ENCODE measurements around the gene FHOD3. TPM values are rescaled to one million over a fixed set of nuclear protein-coding genes. Genes with fewer than 3 reads are reported as not detected.
"Not testable (repeated sequence)": the region's sequence is repeated elsewhere in the genome, so short reads cannot be mapped to it uniquely, and the experiment has no call there.

FHOD3 gene
- total RNA-seq, 1 experiment from 2014 or later: 0.34 TPM

DNA sequence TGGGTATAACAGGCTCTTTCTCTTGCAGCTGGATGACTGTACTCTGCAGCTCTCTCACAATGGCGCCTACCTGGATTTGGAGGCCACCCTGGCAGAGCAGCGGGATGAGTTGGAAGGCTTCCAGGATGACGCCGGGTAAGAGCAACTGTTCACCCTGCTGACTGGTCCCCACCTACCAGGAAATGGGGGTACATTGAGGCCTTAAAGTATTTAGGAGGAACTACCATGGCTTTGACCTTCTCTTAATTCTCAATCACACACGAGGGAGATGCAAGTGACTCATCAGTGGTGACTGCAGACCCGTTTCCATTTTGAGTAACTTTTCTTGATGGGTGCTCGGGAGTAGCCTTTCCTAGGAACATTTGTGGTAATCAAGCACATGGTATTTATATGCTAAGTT is 58.0 kb downstream of the FHOD3 start:
- TF ChIP-seq EZH2 (IDR thresholded peaks at IDR 0.05; ENCODE audit: borderline replicate concordance, low read depth, low read length, poor library complexity, severe bottlenecking): no peak
- TF ChIP-seq, protein P1, sequence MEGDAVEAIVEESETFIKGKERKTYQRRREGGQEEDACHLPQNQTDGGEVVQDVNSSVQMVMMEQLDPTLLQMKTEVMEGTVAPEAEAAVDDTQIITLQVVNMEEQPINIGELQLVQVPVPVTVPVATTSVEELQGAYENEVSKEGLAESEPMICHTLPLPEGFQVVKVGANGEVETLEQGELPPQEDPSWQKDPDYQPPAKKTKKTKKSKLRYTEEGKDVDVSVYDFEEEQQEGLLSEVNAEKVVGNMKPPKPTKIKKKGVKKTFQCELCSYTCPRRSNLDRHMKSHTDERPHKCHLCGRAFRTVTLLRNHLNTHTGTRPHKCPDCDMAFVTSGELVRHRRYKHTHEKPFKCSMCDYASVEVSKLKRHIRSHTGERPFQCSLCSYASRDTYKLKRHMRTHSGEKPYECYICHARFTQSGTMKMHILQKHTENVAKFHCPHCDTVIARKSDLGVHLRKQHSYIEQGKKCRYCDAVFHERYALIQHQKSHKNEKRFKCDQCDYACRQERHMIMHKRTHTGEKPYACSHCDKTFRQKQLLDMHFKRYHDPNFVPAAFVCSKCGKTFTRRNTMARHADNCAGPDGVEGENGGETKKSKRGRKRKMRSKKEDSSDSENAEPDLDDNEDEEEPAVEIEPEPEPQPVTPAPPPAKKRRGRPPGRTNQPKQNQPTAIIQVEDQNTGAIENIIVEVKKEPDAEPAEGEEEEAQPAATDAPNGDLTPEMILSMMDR (conservative IDR thresholded peaks at IDR 0.05; ENCODE audit: low read depth, low read length): no peak
- no peak overlapping the region for H3K27ac ChIP-seq (ENCODE audit: low read depth, low read length, poor library complexity, severe bottlenecking)
- CTCF ChIA-PET: no interaction called here
- no peaks in the 10 kb centered on the region for H3K27me3 ChIP-seq (replicated peaks; ENCODE audit: insufficient read depth, low read depth, low read length, poor library complexity)
- no TSS peak for BruUV-seq (replicated peaks)
- no peak for DNase-seq (ENCODE audit: low spot score)
- H3K4me3 ChIP-seq (ENCODE audit: low read depth, low read length, poor library complexity, severe bottlenecking): no peak overlapping the region
- no peaks in the 10 kb centered on the region for H3K36me3 ChIP-seq (ENCODE audit: insufficient read depth, low read length, poor library complexity, severe bottlenecking)
- intact Hi-C loops (cut with micrococcal nuclease; ENCODE audit: unreplicated experiment): no loop called here
- H3K9me3 ChIP-seq (ENCODE audit: low read depth, low read length, poor library complexity, severe bottlenecking): no peaks in the 10 kb centered on the region
- no peaks in the 10 kb centered on the region for H3K4me1 ChIP-seq (ENCODE audit: insufficient read depth, low read length, poor library complexity, severe bottlenecking)
- POLR2A ChIA-PET (ENCODE audit: low non-redundant PET): no interaction called here

DNA sequence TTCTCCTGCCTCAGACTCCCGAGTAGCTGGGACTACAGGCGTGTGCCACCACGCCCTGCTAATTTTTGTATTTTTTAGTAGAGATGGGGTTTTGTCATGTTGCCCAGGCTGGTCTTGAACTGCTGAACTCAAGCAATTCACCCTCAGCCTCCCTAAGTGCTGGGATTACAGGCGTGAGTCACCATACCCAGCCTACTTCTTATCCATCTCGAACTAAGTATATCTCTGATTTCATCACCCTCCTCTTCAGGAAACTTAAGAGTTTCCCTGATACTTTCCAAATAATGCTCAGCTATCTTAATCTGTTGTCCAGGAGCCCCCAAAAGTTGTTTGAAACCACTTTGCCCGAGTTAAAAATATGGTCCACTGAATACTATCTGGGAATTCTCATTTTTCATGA is 59.2 kb downstream of the FHOD3 start:
- CTCF ChIA-PET: not testable (repeated sequence)

DNA sequence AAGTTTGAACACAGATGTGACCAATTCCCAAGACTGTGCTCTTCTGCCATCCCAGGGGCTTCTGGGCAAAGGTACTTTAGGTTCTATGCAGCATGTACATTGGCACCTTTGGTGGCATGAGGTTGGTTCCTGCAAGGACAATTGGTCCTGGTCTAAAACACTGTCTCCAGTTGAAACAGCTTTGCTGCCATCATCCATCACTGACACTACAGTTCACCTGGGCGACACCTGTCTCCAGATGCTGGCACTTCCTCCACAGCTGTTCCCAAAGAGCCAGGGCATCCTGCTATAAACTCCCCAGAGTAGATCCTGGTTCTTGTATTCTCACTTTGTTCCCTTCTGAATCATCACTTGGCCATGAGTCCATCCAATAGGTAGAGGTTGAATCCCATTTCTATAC is 60.6 kb downstream of the FHOD3 start:
- BruUV-seq (replicated peaks): no TSS peak
- no peak for DNase-seq (ENCODE audit: low spot score)
- ChIA-PET POLR2A (ENCODE audit: low non-redundant PET) (no interaction called here), CTCF (no interaction called here)
- intact Hi-C loops (cut with micrococcal nuclease; ENCODE audit: unreplicated experiment): no loop called here
- Histone ChIP-seq H3K36me3 (ENCODE audit: insufficient read depth, low read length, poor library complexity, severe bottlenecking) (no peaks in the 10 kb centered on the region), H3K9me3 (ENCODE audit: low read depth, low read length, poor library complexity, severe bottlenecking) (no peaks in the 10 kb centered on the region), H3K27me3 (replicated peaks; ENCODE audit: insufficient read depth, low read depth, low read length, poor library complexity) (no peaks in the 10 kb centered on the region), H3K4me3 (ENCODE audit: low read depth, low read length, poor library complexity, severe bottlenecking) (no peak overlapping the region), H3K4me1 (ENCODE audit: insufficient read depth, low read length, poor library complexity, severe bottlenecking) (no peaks in the 10 kb centered on the region), H3K27ac (ENCODE audit: low read depth, low read length, poor library complexity, severe bottlenecking) (no peak overlapping the region)
- TF ChIP-seq EZH2 (IDR thresholded peaks at IDR 0.05; ENCODE audit: borderline replicate concordance, low read depth, low read length, poor library complexity, severe bottlenecking): no peak
- TF ChIP-seq, protein P1 (conservative IDR thresholded peaks at IDR 0.05; ENCODE audit: low read depth, low read length): no peak

More for the DNA sequence above, 59.2 kb downstream of the FHOD3 start:
- H3K9me3 ChIP-seq (ENCODE audit: low read depth, low read length, poor library complexity, severe bottlenecking); DNase-seq (ENCODE audit: low spot score); H3K27me3 ChIP-seq (replicated peaks; ENCODE audit: insufficient read depth, low read depth, low read length, poor library complexity); intact Hi-C loops (cut with micrococcal nuclease; ENCODE audit: unreplicated experiment); H3K27ac ChIP-seq (ENCODE audit: low read depth, low read length, poor library complexity, severe bottlenecking); H3K36me3 ChIP-seq (ENCODE audit: insufficient read depth, low read length, poor library complexity, severe bottlenecking); BruUV-seq (replicated peaks); POLR2A ChIA-PET (ENCODE audit: low non-redundant PET); H3K4me1 ChIP-seq (ENCODE audit: insufficient read depth, low read length, poor library complexity, severe bottlenecking); H3K4me3 ChIP-seq (ENCODE audit: low read depth, low read length, poor library complexity, severe bottlenecking): not testable (repeated sequence)

DNA sequence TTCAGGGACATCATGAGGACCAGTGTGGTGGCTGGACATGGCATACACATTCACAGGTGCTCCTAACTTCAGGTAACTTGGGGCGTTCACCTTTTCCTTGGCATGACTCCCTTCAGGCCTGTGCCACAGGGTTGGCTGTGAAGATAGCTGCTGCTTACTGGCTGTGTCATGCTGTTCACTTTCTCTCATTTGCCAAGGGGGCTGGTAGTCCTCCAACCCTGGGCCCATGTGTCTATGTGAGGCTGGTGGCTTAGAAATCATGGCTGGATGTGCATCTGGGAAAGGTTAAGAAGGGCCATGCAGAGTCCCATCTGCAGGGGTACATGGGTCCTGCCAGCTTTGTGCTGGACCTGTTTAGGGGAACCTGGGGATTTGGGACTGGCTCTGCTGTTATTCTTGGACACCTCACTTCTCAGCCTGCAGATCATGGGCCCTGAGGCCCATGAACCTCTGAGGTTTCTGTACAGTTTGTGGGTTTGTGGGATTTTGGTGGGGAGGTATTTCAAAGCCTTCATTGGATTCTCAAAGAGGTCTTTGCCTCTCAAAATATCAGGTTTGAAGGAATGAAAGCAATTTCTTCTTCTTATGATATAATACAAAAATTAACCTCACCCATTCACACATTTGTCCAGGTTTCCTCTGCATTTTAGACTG is 62.9 kb downstream of the FHOD3 start:
- Histone ChIP-seq H3K4me1 (ENCODE audit: insufficient read depth, low read length, poor library complexity, severe bottlenecking) (no peaks in the 10 kb centered on the region), H3K36me3 (ENCODE audit: insufficient read depth, low read length, poor library complexity, severe bottlenecking) (no peaks in the 10 kb centered on the region)
- CTCF ChIA-PET: no interaction called here

More for the DNA sequence above, 62.9 kb downstream of the FHOD3 start:
- DNase-seq (ENCODE audit: low spot score): no peak
- no TSS peak for BruUV-seq (replicated peaks)
- no peaks in the 10 kb centered on the region for H3K9me3 ChIP-seq (ENCODE audit: low read depth, low read length, poor library complexity, severe bottlenecking)
- no peaks in the 10 kb centered on the region for H3K27me3 ChIP-seq (replicated peaks; ENCODE audit: insufficient read depth, low read depth, low read length, poor library complexity)
- H3K27ac ChIP-seq (ENCODE audit: low read depth, low read length, poor library complexity, severe bottlenecking): no peak overlapping the region
- H3K4me3 ChIP-seq (ENCODE audit: low read depth, low read length, poor library complexity, severe bottlenecking): no peak overlapping the region
- intact Hi-C loops (cut with micrococcal nuclease; ENCODE audit: unreplicated experiment): no loop called here
- TF ChIP-seq, protein P1 (conservative IDR thresholded peaks at IDR 0.05; ENCODE audit: low read depth, low read length): no peak
- no peak for TF ChIP-seq EZH2 (IDR thresholded peaks at IDR 0.05; ENCODE audit: borderline replicate concordance, low read depth, low read length, poor library complexity, severe bottlenecking)
- POLR2A ChIA-PET (ENCODE audit: low non-redundant PET): no interaction called here

All from A673 (cell line).